ENCODE results near the gene UBE2S.
A peak's percentile ranks its signal among the peaks of the same experiment; 100 is the strongest.
"Not testable (repeated sequence)": the region's sequence is repeated elsewhere in the genome, so short reads cannot be mapped to it uniquely, and the experiment has no call there.

Gene UBE2S

DNA sequence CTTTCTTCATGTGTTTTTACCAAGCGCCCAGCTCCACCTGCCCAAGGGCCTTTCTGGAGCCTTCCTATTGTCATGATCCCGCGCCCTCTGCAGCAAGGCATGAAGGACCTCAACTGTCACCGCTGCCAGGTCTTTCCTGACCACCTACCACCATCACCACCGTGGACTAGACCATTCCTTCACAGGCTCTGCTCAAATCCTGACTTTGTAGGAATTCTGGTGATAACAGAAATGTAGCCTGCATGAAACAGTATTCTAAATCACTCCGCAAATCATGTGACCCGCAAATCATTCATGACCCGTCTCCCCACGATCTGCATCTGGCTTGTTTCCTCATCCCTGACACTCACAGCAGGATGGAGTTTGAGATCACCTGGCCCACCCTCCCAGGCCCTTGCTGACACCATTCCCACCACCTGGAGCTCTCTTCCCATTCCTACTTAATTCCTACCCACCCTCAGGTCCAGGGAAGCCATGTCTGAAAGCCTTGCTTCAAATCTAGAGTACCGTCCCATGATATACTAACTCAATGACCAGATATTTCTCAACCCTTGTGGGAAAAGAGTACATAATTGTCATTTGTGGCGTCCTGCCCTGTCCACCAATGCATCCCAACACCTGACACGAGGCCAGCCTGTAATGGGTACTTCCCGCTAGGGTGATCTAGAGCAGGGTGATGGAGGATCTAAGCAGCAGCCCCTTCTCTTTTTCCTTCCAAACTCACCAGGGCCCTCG lies 1.3 kb downstream of the UBE2S start:
- H3K27ac ChIP-seq: no peak overlapping the region
- H3K36me3 ChIP-seq (ENCODE audit: insufficient read depth, low read length): peaks cover 50% of the 10 kb centered on the region
- no peak for DNase-seq (ENCODE audit: low read depth, low spot score)

DNA sequence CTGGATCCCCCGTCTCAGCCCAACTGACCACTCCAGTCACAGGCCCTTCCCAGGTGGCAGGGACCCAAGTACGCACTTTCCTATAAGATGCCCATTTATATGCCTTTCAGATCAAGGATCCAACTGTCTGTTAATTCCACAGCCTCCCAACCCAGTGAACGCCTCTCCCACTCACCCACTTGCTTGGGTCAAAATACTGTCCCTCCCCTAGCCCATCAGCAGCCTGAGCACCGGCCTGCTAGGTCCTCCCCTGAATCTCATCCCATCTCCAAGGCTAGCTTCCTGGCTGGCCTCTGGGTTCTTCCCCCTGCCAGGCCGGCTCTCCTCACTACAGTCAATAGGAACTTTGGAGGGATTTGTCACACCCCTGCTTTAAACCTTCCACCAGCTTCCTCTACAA lies 1.9 kb downstream of the UBE2S start:
- Histone ChIP-seq H3K27ac (no peak overlapping the region), H3K36me3 (ENCODE audit: insufficient read depth, low read length) (peaks cover 54% of the 10 kb centered on the region), H3K9ac (ENCODE audit: insufficient read length) (peak overlapping the region; percentile 99), H3K9me3 (ENCODE audit: low read depth, low read length) (no peaks in the 10 kb centered on the region), H3K4me3 (peak overlapping the region; percentile 97)
- DNase-seq (ENCODE audit: low read depth, low spot score): no peak
- no peak for TF ChIP-seq EZH2 (IDR thresholded peaks at IDR 0.05)
- peak; percentile 35; the same call in 1 of the 2 replicates for TF ChIP-seq POLR2AphosphoS5 (IDR thresholded peaks at IDR 0.05; ENCODE audit: borderline replicate concordance, low read depth, low read length)
- TF ChIP-seq FOXP2 (optimal IDR thresholded peaks at IDR 0.05; ENCODE audit: control extremely low read depth, extremely low read length, insufficient read depth): no peak

More for the DNA sequence above, 1.3 kb downstream of the UBE2S start:
- Histone ChIP-seq H3K9ac (ENCODE audit: insufficient read length) (peak overlapping the region; percentile 99), H3K4me3 (peak overlapping the region; percentile 97), H3K9me3 (ENCODE audit: low read depth, low read length) (no peaks in the 10 kb centered on the region)
- no peak for TF ChIP-seq FOXP2 (optimal IDR thresholded peaks at IDR 0.05; ENCODE audit: control extremely low read depth, extremely low read length, insufficient read depth)

GRCh38 chr19:55402509-55402908 lies 5.1 kb downstream of the UBE2S start:
- no peak for DNase-seq (ENCODE audit: low read depth, low spot score)
- H3K9me3 ChIP-seq (ENCODE audit: low read depth, low read length): no peaks in the 10 kb centered on the region
- TF ChIP-seq FOXP2 (optimal IDR thresholded peaks at IDR 0.05; ENCODE audit: control extremely low read depth, extremely low read length, insufficient read depth) (no peak), EZH2 (IDR thresholded peaks at IDR 0.05) (no peak), POLR2AphosphoS5 (IDR thresholded peaks at IDR 0.05; ENCODE audit: borderline replicate concordance, low read depth, low read length) (no peak)
- peak overlapping the region; percentile 68; the same call in 1 of the 2 replicates for H3K27ac ChIP-seq
- no peak overlapping the region for H3K4me3 ChIP-seq
- no peak overlapping the region for H3K9ac ChIP-seq (ENCODE audit: insufficient read length)
- peaks cover 58% of the 10 kb centered on the region for H3K36me3 ChIP-seq (ENCODE audit: insufficient read depth, low read length)

DNA sequence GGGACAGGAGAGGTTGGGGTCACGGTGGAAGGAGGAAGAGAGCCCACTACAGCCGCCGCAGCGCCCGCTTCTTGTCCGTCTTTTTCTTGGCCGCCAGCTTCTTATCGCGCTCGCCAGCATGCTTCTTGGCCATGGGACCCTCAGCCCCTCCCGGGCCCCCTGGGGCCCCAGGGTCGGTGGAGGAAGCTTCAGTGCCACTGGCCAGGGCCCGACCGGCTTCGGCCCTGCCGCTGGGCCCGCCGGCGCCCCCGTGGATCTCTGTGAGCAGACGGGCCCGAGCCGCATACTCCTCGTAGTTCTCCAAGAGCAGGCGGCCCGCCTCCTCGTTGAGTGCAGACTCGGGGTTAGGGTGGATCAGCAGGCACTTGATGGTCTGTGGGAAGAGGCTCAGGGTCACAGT lies 6.2 kb downstream of the UBE2S start:
- not testable (repeated sequence) for H3K9ac ChIP-seq (ENCODE audit: insufficient read length)
- H3K36me3 ChIP-seq (ENCODE audit: insufficient read depth, low read length): peaks cover 53% of the 10 kb centered on the region

DNA sequence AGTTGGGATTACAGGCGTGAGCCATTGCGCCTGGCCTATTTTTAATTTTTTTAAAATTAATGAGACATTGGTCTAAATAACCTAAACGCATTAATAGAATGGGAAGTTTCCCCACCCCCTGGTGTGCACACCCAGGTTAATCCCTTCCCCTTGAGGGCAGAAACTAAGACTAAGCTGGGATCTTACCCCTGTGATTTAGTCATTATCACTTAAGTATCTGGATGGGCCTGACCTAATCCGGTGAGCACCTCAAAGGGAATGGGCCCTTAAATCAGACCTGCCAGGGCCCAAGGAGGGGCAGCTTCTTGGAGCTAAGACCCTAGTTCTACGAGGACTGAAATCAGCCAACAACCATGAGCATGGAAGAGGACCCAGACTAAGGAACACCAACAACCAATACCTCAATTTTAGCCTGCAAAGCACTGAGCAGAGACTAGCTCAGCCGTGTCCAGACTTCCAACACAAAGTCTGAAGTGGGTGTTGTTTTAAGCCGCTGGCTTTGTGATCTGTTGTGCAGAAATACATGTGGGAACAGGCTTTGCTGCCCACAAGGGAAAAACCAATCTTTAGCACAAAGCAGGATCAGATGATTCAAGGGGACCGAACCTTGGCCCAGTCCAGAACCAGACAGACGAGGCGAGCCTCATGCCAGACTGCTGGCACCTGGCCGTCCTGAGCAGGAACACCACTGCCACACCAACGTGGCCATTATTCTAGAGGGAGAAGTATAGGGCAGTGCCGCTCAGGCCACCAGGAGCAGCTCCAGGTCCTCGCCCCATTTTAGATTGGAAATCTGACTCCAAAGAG lies 7.1 kb downstream of the UBE2S start:
- peak overlapping the region; percentile 83 for H3K27ac ChIP-seq
- TF ChIP-seq FOXP2 (optimal IDR thresholded peaks at IDR 0.05; ENCODE audit: control extremely low read depth, extremely low read length, insufficient read depth) (no peak), EZH2 (IDR thresholded peaks at IDR 0.05) (no peak), POLR2AphosphoS5 (IDR thresholded peaks at IDR 0.05; ENCODE audit: borderline replicate concordance, low read depth, low read length) (no peak; the same call in 1 of the 2 replicates)
- no peaks in the 10 kb centered on the region for H3K9me3 ChIP-seq (ENCODE audit: low read depth, low read length)
- H3K36me3 ChIP-seq (ENCODE audit: insufficient read depth, low read length): peaks cover 44% of the 10 kb centered on the region
- no peak overlapping the region for H3K9ac ChIP-seq (ENCODE audit: insufficient read length)
- no peak overlapping the region for H3K4me3 ChIP-seq
- no peak for DNase-seq (ENCODE audit: low read depth, low spot score)

More for the DNA sequence above, 6.2 kb downstream of the UBE2S start:
- DNase-seq (ENCODE audit: low read depth, low spot score); H3K27ac ChIP-seq; H3K4me3 ChIP-seq; H3K9me3 ChIP-seq (ENCODE audit: low read depth, low read length): not testable (repeated sequence)

DNA sequence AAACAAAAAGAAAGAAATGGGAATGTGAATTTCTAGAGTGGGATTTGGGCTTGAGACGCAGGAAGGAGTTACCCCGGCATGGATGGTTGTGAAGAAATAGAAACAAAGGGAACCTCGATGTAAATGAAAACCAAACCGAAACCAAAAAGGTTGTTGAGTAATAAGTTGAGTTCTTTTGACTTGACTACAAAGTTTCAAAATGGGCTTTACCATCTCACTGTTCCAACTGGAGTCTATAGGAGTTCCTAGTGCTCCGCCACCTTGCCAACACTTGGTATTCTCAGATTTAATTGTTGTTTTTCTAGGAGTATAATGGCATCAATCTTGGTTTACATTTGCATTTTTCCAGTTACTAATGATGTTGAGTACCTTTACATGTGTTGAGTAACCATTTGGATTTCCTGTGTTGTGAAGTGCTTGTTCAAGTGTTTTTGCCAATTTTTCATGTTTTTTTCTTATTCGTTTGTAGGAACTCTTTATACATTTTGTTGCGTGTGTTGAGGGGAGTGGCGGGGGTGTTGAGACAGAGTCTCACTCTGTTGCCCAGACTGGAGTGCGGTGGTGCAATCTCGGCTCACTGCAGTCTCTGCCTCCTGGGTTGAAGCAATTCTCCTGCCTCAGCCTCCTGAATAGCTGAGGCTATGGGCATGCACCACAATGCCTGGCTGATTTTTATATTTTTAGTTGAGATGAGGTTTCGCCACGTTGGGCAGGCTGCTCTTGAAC lies 9.2 kb downstream of the UBE2S start:
- Histone ChIP-seq H3K4me3 (no peak overlapping the region), H3K9me3 (ENCODE audit: low read depth, low read length) (no peaks in the 10 kb centered on the region), H3K9ac (ENCODE audit: insufficient read length) (no peak overlapping the region), H3K27ac (0 out of 2 replicates have a peak overlapping the region, but pooled peaks have one; percentile 46), H3K36me3 (ENCODE audit: insufficient read depth, low read length) (peaks cover 28% of the 10 kb centered on the region)
- no peak for DNase-seq (ENCODE audit: low read depth, low spot score)
- no peak for TF ChIP-seq FOXP2 (optimal IDR thresholded peaks at IDR 0.05; ENCODE audit: control extremely low read depth, extremely low read length, insufficient read depth)
- TF ChIP-seq POLR2AphosphoS5 (IDR thresholded peaks at IDR 0.05; ENCODE audit: borderline replicate concordance, low read depth, low read length): no peak
- TF ChIP-seq EZH2 (IDR thresholded peaks at IDR 0.05): no peak

DNA sequence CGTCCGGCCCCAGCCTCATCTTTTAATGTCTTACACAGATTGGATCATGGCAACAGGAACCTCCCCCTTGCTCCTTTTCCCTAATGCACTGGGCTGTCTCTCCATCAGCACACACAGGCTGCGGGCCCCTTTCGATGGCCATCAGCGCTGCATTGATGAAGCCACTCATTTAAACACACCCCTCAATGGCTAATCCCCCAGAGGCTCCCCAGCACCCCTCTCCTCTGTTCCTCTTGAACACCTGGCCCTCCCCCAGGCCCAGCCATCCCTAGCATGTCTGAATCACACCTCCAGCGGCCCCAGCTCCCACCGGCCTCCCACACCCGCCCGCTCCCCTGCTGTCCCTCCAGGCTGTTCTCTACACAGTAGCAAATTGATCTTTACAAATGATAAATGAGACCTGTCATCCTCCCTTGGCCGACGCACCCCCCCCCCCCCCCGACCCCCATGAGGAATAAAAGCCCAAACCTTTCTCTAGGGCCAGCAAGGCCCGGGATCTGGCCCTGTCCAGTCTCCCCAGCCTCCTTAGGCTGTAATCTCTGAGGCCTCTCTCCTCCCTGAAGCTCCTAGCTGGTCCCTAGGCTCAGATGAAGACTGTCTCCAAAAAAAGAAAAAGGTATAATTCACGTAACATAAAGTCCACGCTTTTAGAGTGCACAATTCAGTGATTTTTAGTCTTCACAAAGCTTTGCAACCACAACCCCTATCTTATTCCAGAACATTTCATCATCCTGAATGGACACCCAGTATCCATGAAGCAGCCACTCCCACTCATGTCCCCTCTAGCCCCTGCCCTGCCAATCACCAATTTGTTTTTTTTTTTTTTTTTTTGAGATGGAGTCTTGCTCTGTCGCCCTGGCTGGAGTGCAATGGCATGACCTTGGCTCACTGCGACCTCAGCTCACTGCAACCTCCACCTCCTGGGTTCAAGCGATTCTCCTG lies 14.5 kb downstream of the UBE2S start:
- Histone ChIP-seq H3K9ac (ENCODE audit: insufficient read length) (no peak overlapping the region), H3K36me3 (ENCODE audit: insufficient read depth, low read length) (peaks cover 24% of the 10 kb centered on the region), H3K4me3 (no peak overlapping the region), H3K27ac (no peak overlapping the region), H3K9me3 (ENCODE audit: low read depth, low read length) (no peaks in the 10 kb centered on the region)
- DNase-seq (ENCODE audit: low read depth, low spot score): no peak
- TF ChIP-seq POLR2AphosphoS5 (IDR thresholded peaks at IDR 0.05; ENCODE audit: borderline replicate concordance, low read depth, low read length) (no peak), EZH2 (IDR thresholded peaks at IDR 0.05) (no peak), FOXP2 (optimal IDR thresholded peaks at IDR 0.05; ENCODE audit: control extremely low read depth, extremely low read length, insufficient read depth) (no peak)
